ENCODE measurements around the gene OR2S2.
"Not testable (repeated sequence)": the region's sequence is repeated elsewhere in the genome, so short reads cannot be mapped to it uniquely, and the experiment has no call there.

Gene OR2S2, protein sequence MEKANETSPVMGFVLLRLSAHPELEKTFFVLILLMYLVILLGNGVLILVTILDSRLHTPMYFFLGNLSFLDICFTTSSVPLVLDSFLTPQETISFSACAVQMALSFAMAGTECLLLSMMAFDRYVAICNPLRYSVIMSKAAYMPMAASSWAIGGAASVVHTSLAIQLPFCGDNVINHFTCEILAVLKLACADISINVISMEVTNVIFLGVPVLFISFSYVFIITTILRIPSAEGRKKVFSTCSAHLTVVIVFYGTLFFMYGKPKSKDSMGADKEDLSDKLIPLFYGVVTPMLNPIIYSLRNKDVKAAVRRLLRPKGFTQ

DNA sequence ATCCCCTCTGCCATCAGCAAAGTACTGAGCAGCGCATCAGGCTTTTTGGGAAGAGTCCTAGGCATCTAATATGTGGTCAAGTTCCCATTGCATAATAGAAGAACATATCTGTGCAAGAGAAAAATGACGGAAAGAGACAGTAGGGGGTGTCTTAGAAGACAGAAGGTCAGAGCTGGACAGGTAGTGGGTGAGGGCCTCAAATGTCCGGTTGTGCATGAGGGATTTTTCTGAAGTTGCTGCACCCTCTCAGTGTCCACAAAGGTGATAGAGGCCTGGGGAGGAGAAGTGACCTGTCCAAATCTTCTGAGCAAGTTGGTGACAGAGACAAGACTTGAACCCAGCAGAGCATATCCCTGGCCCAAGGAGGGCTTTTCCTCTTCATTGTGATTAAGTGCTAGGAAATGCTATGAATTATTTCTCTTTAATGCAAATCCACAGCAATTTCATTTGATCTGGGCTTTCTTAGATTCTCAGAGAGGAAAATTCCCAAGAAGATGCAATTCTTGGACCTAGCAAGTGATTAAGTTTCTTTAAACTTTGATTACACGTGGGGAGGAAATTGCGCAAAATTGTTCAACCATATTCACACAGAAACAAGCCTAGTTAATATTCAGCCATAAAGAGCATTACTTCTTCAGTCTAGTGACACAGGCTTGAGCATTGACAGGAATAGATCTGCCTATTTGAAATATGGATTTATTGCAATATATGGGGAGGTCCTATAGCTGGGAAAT, at the start of gene OR2S2:
Gene OR2S2, minus strand, starts transcription at position 51 of the 734 bp plus-strand sequence. CDS start 56 bp downstream, outside the sequence.
- DNase-seq (ENCODE audit: low read depth) = no peak

DNA sequence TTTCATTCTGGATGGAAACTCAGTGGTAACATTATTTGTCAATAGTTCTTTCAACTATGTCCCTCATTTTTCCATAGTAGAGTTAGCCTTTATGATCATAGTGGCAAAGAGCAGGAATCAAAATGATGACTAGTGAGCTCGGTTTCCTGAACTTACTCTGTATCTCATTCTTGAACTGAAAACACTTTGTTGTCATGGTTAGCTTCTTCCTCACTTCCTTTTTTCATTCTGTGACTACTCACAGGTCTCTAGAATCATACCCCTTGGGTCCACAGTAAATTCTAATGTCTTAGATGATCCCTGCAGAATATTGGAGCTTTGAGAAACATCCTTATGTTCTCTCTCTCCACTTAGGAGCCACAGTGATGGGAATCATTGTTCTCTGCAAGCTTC, 49.4 kb upstream of the OR2S2 start:
- no peak for DNase-seq (ENCODE audit: low read depth)

DNA sequence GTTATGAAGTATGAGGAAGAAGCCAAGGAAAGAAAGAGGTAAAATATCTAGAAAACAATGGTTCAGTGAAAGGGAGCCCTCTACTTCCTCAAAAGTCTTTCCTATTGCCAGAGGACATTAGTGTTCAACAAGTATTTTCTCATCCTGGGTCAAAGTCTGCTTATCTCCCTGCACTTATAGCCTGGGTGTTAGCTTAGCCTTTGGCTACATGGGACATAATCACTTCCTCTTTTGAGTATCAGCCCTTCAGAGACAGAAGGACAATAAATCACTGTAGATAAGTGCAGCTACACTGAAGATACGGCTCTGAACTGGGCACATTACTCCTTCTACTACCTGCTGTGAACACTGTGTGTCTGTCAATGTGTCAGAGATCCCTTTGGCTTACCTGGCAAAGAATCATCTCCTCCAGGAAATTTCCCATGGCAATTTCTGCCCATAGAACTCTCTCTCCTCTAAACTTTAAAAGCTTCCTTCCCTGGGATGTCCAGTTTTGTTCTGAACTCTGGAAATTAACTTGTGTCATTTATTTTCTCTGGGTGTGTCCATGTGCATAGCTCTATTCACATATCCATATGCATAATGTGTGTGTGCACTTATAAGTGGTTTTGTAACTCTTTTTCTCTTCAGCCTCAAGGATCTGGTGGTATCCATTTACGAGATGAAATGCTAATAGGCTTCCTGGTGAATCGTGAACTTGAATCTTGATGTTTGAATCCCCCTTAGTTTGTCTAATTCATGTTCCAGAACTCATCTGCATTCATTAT, 48.8 kb upstream of the OR2S2 start:
- no peak for DNase-seq (ENCODE audit: low read depth)

DNA sequence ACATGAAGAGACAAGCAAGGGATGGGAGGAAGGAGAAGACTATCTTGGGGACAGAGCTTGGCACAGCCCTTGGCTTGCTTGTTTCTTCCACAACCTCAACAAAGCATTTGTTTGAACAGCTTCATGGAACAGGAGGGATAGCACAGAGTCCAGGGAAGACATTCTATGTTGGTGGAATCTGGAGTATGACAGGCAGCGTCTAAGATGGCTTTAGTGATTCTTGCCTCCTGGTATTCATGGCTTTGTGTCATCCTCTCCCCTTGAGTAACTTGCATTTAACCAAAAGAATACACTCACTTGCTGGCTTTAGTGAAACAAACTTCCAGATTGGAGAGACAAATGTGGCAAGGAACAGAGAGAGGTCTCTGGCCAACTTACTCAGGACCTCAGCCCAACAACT, 47.9 kb upstream of the OR2S2 start:
- no peak for DNase-seq (ENCODE audit: low read depth)

DNA sequence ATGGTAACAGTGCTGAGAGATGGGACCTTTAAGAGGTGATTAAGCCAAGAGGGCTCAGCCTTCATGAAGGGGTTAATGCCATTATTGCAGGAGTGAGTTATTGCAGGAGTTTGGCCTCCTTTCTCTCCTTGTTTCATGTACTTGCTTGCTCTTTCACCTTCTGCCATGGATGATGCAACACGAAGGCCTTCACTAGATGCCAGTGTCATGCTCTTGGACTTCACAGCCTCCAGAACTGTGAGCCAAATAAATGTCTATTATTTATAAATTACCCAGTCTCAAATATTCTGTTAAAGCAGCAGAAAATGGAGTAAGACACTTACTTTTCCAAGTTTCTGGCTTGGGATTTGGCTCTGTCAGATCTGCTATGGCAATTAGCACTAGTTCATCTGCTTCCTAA, 40.4 kb upstream of the OR2S2 start:
- no peak for DNase-seq (ENCODE audit: low read depth)

DNA sequence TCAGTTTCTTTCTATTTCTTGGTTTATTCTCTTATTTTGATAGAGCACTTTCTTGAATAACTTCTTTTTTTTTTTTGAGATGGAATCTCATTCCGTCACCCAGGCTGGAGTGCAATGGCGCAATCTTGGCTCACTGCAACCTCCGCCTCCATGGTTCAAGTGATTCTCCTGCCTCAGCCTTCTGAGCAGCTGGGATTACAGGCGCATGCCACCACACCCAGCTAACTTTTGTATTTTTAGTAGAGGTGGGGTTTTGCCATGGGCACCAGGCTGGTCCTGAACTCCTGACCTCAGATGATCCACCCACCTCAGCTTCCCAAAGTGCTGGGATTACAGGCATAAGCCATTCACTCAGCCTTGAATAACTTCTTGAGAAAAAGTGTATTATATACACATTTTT, 39.1 kb upstream of the OR2S2 start:
- not testable (repeated sequence) for DNase-seq (ENCODE audit: low read depth)

DNA sequence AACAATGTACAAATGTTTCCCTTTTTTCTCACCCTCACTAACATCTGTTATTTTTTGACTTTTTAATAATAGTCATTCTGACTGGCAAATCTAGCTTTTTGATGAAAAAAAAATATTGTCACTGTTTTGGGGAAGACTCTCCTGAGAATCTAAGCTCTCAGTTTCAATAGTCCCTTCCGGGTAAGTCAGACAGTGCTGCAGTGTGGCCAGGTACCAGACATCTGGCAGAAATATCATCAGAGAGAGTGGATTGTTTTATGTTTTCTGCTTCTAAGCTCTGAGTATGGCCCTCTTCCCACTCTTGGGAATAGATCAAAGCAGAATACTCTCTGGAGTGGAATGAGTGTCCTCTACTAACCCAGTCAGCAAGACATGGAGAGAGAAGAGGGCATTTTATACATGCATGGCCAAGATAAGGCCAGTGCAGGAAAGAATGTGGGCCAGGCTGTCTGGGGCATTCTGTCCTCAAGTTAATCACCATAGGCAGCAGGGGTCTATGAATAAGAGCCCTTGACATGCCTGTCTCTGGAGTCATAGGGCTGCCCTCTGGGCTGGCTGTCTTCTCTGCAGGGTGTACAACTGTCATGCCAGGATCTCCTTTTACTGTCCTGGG, 38.5 kb upstream of the OR2S2 start:
- no peak for DNase-seq (ENCODE audit: low read depth)

DNA sequence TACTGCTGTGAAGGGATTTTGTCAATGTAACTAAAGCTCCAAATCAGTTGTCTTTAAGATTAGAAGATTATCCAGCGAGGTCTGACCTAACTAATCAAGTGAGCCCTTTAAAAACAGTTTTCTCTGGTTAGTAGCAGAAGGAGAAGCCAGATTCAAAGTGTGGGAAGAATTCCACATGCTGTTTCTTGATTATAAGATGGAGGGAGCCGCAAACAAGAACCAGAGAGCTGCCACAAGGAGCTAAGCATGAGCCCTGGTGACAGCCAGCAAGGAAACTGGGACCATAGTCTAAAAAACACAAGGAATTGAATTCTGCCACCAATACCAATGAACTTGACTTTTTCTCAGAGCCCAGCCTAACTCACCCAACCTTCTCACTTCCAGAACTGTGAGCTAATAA, 37.0 kb upstream of the OR2S2 start:
- no peak for DNase-seq (ENCODE audit: low read depth)

DNA sequence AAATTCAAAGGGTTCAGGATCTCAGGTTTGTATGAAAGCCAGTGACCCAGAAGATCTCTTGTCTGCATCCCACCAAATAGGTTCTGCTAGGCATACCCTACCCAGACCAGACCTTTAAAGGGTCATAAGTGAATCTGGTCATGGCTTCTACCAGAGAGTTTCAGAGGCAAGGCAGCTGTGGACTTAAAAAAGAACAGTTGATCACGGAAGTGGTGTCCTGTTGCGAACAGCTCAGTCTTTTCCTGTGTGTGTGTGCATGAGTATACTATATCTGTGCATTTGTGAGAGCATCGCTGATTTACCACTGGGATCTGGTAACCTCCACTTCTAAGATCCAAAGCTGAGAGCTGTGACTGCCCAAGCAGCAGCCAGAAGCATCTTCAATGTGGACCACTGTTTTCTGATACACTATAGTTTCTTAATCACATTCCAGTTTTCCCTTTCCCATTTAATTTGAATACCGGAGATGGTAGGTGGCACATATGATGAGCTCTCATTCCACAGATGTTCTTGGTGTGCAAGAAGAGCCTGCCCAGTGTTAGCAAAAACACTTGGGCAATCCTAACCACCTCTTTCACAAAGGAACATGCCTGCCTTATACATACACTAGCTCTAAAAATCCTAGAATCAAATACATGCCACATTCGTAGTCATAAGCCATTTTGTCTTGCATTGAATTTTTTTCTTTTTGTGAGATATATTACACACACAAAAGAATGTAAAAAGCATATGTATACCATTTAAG, 36.2 kb upstream of the OR2S2 start:
- DNase-seq (ENCODE audit: low read depth) = no peak

DNA sequence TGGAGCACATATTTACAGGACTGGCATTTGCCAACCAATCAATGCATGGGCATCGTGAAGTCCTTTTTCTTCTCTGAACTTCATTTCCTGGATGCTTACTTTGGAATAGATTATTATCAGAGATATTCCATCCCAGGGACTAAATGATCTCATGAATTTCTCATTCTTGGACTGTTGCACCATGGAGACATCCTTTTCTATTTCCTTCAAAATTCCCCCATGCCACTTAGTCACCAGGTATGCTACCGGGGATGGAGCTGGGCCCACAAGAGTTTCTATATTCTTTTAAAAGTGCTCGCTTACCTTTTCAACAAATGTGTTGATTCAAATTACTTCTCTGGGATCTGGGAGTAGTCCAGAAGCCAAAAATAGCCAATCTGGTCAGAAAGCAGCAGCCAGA, 35.2 kb upstream of the OR2S2 start:
- DNase-seq (ENCODE audit: low read depth) = not testable (repeated sequence)

DNA sequence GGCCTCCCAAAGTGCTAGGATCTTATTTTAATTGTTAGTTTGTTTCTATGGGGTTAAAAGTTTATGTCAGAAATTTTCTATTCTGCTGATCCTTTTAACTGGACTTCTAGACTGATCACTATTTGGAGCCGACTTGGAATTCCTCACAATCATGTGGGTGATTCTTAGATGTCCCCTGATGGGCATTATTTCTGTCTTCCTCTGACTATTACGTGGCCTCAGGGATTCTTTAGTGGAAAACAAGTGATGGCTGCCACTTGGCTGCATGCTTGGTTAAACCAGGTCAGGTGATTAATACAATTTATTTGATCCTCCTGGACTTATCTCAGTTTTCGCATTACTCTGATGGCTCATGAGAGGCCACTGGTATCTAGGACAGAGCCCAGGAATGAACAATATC, 32.2 kb upstream of the OR2S2 start:
- no peak for DNase-seq (ENCODE audit: low read depth)

DNA sequence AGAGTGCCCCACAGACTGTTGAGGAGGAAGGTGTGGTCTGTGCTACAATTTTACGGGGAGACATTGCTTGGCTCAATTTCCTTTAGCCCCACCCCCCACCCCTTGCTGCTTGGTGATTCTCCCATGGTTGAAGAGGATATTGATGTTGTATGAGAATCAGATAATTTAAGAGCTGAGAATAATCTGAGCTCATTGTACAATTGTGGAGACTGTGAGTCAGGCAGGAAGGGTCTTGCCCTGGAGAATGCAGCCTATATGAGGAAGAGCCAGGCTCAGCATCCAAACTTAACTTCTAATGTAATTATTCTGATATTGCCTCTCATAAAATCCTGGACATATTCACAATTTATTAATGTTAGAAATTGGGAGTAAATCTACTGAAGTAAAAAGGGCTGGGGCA, 26.1 kb upstream of the OR2S2 start:
- DNase-seq (ENCODE audit: low read depth) = no peak

DNA sequence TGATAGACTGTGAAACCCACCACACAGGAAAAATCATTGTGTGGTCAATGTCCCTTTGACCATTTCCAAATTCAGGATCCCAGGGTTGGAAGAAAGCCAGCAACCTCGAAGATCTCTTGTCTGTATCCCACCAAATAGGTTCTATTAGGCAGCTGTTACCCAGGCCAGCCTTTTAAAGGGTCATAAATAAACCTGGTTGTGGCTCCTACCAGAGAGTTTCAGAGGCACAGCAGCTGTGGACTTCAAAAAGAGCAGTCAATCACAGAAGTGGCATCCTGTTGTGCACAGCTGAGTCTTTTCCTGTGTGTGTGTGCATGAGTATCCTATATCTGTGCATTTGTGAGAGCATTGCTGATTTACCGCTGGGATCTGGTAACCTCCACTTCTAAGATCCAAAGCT, 23.7 kb upstream of the OR2S2 start:
- no peak for DNase-seq (ENCODE audit: low read depth)

DNA sequence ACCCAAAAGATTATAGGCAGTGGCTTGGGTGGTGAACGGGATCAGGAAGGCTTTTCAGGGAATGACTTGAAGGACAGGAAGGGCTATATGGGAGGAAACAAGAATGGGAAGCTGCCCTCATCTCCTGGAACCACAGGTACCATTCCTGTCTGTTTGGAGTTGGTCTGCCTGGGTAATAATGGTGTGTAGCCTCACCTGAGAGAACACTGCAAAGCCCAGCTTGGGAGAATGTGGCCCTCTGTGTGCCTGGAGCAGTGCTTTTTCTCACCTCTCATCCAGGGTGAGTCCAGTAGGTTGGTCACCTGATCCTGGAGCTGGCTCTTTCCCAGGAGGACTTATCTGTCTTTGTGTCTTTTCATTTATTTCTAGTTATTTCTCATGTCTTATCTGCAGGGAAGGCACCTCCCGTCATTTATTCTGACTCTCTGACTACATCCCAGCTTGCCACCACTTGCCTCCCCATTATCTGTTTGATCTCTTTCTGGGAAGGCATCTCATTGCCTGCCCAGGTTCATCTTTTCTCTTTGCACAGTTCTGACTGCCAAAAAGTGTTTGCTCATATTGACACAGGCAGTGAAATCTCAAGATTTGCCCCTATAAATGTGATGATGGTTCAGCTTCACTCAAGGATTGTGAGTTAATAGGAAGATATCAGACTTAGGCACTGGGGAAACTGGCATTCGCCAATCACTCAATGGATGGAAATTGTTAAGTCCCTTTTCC, 22.5 kb upstream of the OR2S2 start:
- DNase-seq (ENCODE audit: low read depth) = no peak

DNA sequence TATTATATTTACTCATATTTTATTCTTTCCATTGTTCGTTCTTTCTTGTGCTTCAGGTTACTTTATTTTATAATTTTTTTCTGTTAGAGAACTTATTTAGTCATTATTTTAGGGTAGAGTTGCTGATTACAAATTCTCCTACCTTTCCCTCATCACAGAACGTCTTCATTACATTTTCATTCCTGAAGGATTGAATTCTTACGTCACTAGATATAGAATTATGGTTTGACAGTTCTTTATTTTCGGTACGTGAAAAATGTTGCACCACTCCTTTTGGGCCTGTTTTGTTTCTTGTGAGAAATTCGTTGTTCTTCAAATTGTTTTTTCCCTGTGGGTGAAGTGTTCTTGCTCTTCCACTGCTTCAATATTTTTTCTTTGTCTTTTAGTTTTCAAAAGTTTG, 20.8 kb upstream of the OR2S2 start:
- DNase-seq (ENCODE audit: low read depth) = no peak

DNA sequence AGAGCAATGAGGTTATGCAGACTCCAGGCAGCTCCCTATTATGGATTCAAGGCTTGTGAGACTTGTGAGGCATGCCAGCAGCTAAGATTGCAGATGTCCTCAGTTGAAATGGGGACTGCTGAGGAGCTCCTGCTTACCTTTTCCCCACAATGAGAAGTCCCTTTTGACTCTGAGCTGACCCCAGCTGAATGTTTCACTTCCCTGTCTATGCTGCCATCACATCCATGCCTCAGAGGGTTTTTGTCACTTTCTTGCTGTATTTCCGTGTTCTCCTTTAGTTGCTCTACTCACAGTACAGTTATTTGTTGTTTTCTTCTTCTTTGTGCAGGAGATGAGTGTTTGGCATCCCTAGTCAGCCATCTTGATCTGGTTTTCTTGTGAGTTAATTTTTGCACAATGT, 18.8 kb upstream of the OR2S2 start:
- DNase-seq (ENCODE audit: low read depth) = no peak

DNA sequence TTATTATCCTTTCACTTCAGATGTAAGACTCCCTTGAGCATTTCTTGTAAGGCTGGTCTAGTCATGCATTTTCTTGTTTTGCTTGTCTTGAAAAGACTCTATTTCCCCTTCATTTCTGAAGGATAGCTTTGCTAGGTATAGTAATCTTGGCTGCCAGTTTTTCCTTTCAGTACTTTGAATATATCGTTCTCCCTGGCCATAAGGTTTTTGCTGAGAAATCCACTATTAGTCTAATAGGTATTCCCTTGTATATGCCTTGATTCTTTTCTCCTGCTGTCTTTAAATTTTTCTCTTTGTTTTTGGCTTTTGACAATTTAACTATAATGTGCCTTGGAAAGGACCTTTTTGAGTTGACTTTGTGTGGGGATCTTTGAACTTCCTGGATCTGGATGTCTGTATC, 16.8 kb upstream of the OR2S2 start:
- DNase-seq (ENCODE audit: low read depth) = no peak

DNA sequence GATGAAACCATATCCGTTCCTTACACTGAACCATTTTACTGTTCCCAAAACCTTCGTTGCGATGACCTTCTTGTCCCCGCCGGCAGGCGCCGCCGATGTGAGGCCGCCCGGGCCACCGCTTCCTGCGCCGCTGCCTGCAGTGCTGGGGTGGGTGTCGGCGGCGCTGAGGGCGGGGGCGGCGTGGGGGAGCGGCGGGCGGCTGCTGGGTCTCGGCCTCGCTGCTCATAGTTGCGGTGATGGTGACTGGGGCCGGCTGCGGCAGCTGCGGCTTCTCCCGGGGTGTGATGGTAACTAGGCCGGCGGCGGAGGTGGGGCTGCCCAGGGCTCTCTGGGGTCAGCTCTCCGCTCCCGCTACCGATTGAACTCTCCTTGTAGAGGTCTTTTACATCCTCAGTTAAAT, 14.1 kb upstream of the OR2S2 start:
- DNase-seq (ENCODE audit: low read depth) = no peak

DNA sequence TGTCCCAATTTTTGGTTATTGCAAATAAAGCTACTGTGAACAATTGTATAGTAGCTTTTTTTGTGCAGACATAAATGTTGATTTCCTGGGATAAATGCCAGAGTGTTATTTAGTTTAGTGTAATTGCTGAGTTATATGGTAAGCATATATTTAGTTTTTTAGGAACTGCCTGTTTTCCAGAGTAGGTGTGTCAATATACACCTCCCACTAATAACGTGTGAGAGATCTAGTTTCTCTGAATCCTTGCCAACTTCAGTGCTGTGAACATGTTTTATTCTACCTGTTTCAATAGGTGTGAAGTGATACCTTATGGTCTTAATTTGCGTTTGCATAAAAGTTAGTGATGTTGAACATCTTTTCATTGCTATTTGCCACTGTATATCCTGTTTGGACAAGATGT, 9.1 kb upstream of the OR2S2 start:
- DNase-seq (ENCODE audit: low read depth) = no peak

DNA sequence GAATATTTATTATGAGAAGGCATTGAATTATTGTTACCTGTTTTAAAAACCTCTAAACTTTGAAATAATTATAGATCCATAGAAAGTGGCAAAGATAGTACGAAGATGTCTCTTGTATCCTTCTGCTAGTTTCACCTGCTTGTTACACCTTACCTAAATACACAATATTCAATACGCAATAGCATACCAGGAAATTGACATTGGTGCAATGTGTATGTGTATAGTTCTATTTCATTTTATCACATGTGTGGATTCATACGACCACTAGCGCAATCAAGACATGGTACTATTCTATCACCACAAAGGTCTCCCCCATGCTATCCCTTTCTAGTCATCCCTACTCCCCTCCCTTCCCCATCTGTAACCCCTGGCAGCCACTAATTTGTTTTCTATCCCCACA, 8.5 kb upstream of the OR2S2 start:
- no peak for DNase-seq (ENCODE audit: low read depth)

DNA sequence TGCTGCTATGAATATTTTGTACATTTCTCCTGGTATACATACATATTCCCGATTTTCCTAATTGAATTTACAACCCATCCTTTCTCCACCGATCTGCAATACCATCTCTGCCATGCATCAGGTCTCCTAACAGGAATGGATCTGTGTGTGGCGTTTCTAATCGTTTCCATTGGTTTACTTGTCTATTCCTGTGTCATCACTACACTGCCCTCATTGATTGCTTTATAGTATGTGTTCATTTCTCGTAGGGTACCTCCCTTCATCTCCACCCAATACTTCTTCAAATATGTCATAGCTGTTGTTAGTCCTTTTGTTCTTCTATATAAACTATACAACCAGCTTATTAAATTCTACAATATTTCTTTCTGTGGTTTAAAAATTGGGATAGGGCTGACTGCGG, 7.1 kb upstream of the OR2S2 start:
- no peak for DNase-seq (ENCODE audit: low read depth)

Data from fibroblast of the conjunctiva (primary cell).